Measurements from ENCODE around the gene ZNF597.

GRCh38 chr16:3439637-3440036, 3.7 kb downstream of the ZNF597 start:
- no peak for TF ChIP-seq CTCF (IDR thresholded peaks at IDR 0.05; ENCODE audit: low read length)
- TF ChIP-seq EZH2phosphoT487 (IDR thresholded peaks at IDR 0.05; ENCODE audit: low read length): no peak
- no peak for TF ChIP-seq EZH2 (optimal IDR thresholded peaks at IDR 0.05; ENCODE audit: low read depth, low read length)
